Embryonic facial prominence (tissue), 1 donor: ENCODE results near the gene UNC119.

Experiments
- DNase-seq: peaks from one replicate; pipeline ENCODE4 v3.0.0-alpha.2; 2016; ENCODE audit errors: extremely low spot score

Gene UNC119

GRCh38 chr17:28573040-28573380, 20.6 kb upstream of the UNC119 start:
- no peak for DNase-seq

DNA sequence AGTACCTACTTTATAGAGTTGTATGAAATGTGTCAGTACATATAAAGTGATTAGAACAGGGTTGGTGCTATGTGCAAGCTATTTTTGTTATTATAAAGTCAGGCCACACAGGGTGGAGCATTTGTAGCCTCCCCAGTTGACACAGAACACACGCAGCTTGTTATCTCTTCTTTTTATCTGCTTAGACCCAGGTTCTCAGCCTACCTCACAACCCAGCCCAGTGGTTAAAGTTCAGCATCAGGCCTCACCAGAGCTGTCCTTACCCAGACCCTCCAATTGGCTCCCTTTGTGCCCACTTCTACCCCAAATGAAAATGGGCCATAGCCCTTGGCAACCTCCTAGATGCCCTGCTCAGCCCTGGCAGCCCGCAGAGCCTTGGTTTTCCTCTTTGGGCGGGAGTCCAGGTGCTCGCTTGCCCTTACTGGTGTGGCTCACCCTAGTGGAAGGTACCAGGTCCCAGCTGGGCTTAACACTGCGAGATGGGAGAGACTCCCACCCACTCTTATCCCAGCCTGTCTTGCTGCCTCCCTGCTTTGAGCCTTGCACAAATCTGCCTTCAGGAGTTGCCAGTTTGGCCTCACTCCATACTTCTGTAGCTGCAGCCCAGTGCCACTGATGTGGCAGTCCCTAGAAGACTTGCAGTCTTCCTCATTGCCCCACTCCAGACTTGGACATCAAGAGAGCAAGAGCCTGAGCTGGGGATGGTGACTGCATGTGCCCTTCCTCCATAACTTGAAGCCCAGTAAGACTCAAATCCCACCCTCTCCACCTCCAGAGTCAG, 20.0 kb upstream of the UNC119 start:
- no peak for DNase-seq

DNA sequence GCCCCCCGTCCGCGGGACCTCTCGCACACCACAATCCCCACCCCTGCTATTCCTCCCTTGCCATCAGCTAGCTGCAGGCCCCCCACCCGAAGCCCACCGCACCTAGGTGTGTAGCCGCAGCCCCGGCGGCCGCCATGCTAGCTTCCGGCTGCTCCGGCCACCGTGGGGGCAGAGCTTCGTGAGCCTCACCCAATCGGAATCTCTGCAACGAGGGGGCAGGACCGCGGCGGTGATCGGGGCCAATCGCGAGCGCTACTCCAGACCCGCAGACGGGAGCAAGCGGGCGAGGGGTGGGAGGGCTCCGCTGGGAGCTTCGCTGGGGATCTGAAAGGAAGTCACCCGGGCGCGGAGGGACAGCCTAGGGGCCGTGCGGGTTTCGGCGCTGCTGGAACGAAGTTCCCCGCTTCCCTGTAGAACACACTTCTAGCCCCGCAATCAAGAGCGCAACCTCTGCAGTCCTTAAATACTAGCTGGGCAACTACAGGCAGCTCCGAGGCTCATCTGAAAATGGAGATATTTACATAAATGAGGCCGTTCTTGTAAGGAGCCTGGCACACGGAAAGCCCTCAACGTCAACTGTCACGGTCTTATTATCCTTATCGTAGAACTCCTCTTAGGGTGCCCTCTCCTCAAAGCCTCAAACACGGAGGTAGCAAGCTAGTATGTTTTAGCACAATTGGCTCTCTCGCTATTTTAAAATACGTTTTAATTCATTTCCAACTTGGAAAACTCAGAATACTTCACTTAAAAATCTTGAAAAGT, 19.1 kb upstream of the UNC119 start, which contains the start of gene PIGS:
Gene PIGS (minus strand): TSS at position 164 of the 762 bp plus-strand sequence. CDS start 28 bp downstream, at position 136.
- peak; percentile 82 for DNase-seq

DNA sequence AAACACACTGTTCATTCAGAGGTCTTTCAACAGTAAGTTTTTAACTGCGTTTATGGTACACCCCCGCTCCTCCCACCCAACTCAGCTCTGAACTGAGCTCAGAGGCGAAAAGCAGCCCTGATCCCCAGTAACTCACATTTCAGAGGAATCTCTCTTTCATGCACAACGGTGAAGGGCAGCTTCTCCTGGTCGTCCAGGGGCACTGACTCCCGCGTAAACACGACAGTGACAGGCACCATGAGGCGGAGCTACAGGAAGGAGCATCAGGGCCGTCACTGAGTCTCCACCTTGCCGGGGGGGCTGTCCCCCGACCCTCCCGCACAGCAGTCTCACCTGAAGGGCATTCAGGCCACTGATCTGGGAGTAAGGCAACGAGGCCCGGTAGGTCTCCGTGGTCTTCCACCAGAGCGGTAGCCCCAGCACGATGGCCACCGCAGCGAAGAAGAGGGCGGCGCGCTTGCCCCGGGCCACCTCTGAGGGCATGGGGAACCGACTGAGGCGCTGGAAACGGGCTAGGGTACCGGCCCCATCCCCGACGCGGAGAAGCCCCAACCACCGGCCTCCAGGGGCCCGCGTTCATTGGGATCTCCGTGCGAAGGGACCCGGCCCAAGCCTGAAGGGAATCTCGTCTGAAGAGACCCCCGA, 18.4 kb upstream of the UNC119 start:
- no peak for DNase-seq

DNA sequence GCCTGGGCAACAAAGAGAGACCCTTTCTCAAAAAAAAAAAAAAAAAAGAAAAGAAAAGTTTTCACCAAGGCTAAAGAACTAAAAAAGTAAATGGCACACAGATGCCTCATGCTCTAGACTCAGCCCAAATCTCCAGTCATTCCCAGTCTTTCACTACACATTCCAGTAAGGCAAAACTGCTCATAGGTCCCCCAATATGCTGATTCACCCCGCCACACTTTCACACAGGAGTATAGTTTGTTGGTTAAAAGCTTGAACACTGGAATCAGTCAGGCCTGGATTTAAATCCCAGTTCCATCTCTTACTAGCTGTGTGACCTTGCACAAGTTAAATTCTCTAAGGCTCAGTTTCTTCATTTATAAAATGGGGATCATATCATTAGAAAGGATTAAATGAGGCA, 17.0 kb upstream of the UNC119 start:
- DNase-seq = no peak

- no peak for DNase-seq
Observed at GRCh38 chr17:28567604-28568003, 15.2 kb upstream of the UNC119 start.

GRCh38 chr17:28563475-28563874, 11.1 kb upstream of the UNC119 start:
- DNase-seq = no peak

DNA sequence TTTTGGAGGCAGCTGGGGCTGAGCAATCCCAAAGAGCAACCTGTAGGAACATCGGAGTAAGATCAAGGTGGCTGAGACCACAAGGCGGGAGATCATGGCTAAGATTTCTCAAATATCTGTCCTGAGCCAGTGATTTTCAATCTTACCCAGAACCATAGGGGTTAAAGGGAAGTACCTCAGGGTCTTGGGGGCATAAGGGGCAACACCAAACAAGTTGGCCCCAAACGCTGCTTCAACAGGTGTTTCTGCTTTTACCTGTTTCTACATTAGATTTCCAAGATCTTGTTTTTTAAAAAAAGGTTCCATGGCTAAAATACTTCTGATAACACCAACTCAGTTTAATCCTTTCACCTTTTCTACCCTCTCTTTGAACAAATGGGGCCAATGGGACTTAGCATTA, 2.6 kb upstream of the UNC119 start:
- no peak for DNase-seq

- no peak for DNase-seq
Observed at GRCh38 chr17:28554565-28554964, 2.1 kb upstream of the UNC119 start.

GRCh38 chr17:28553000-28553505, 629 bp upstream of the UNC119 start:
- DNase-seq = no peak

DNA sequence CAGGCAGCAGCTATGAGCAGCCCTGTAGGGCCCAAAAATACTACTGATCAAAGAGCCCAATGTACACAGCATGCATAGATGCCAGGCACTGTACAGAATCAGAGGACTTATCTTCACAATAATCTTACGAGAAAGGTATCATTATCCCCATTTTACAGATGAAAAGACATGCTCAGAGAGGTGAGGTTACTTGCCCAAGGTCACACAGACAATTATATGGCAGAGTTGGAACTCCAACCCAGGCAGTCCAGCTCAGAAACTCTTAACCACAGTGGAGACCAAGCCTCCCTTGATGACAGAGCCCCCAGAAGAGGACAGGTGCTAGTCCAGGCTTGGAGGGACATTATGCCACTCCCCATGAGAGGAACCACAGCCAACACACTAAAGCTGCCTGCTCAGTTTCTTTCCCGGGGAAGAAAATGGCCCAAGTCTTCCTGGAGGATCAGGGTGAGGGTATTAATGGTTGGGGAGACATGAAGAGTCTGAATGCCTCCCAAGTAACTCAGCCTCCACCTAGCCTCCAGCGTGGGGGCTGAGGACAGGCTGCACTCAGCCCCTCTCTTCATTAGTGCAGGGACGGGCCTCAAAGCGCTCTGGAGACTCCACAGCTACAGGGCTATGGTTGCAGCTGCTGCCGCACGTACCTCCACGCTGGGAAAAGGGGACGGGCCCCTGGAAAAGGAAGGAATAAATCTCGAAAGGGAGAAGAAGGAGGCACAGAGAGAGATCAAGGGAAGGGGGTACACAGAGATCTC, 826 bp downstream of the UNC119 start:
- no peak for DNase-seq

- DNase-seq = no peak
Observed at GRCh38 chr17:28550858-28551257, 1.6 kb downstream of the UNC119 start.

DNA sequence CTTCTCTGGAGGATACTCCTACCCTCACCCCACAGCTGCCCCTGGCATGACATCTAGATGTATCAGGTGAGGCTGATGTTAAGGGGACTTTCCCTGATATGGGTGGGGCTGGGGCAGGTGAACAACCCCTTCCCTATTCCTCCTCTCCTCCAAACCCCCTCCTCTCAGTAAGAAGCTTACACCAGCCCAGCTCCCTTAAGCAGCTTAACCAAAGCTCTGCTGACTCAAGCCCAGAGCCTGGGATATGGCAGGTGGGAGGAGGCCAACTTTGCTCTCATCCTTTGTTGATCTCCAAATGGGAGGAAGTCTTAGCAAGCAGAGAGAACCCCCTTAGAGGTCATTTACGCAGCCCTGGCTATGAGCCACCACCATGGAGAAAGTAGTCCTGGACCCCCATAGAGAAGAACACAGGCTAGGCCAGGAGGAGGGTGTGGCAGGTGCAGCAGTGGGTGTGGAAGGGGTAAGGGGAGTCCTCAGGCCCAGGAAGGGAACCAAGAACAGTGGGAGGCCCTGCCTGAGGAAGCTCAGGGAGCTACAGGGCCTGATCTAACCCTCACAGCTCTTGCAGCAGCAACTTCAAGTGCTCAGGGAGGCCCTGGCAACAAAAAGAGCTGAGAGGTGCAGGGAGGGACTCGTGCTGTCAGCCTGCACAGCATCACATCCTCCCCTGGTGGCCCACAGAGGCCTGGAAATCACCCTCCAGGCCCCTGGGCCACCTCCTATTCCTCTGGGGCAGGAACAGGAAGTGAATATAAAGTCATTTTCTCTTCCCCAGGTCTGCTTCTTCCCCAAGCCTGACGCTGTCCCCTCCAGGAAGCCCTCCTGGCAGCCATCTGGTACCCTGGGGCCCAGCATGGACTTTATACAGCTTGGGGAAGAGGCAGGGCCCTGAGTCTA, 2.9 kb downstream of the UNC119 start:
- no peak for DNase-seq

GRCh38 chr17:28548417-28549130, 3.9 kb downstream of the UNC119 start:
- DNase-seq = no peak

DNA sequence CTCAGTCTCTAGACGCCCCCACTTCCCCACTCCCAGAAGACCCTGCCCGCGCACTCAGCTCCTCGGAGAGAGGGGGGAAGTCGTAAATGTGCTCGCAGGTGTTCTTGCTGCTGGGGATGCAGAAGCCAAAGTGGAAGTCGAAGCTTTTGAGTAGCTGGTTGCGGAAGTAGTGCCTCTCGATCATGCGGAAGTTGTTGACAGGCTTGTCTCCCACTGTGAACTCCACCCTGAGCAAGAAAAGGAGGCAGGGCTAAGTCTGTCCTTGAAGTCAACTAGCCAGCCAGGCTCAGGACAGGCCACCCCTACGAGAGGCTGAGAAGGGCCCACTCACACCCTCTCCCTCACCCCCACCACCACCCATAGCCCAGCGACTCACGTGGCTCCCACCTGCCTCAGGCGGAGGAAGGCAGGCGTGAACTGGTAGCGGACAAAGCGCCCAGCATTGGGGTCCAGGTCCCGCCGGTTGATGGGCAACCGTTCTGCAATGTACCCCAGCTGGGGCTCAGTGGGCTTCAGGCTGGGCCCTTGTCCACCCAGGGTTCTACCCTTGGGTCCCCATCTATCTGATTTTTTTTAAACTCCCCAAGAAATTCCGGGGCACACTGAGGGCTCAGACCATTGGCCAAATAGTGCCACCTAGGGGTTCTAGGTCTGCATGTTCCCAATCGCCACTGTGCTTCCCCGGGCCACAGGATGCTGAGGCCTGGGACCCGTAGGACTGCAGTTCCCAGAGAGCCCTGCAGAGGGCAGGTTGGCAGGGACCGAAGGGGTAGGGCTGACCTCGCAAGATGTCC, 4.6 kb downstream of the UNC119 start:
- no peak for DNase-seq

- no peak for DNase-seq
Observed at GRCh38 chr17:28547096-28547622, 5.3 kb downstream of the UNC119 start.

- no peak for DNase-seq
Observed at GRCh38 chr17:28545787-28546415, 6.5 kb downstream of the UNC119 start.

GRCh38 chr17:28545141-28545503, 7.3 kb downstream of the UNC119 start:
- no peak for DNase-seq
